AG10803 (cell line): ENCODE results near the gene ARHGAP19.

Experiments used
- DNase-seq: peaks from one replicate; pipeline ENCODE4 v3.0.0; 2010; ENCODE audit warnings: low read depth
- H3K4me3 ChIP-seq: 2 replicates; pipeline ENCODE4 v1.5.1; 2011; ENCODE audit warnings: mild to moderate bottlenecking, low read length, control low read depth
- TF ChIP-seq, protein P1 (sequence below): conservative IDR thresholded peaks from 2 replicates; pipeline ENCODE4 v1.5.1; 2011; ENCODE audit warnings: mild to moderate bottlenecking, low read length, control low read depth, inconsistent platforms

The ARHGAP19 gene

DNA sequence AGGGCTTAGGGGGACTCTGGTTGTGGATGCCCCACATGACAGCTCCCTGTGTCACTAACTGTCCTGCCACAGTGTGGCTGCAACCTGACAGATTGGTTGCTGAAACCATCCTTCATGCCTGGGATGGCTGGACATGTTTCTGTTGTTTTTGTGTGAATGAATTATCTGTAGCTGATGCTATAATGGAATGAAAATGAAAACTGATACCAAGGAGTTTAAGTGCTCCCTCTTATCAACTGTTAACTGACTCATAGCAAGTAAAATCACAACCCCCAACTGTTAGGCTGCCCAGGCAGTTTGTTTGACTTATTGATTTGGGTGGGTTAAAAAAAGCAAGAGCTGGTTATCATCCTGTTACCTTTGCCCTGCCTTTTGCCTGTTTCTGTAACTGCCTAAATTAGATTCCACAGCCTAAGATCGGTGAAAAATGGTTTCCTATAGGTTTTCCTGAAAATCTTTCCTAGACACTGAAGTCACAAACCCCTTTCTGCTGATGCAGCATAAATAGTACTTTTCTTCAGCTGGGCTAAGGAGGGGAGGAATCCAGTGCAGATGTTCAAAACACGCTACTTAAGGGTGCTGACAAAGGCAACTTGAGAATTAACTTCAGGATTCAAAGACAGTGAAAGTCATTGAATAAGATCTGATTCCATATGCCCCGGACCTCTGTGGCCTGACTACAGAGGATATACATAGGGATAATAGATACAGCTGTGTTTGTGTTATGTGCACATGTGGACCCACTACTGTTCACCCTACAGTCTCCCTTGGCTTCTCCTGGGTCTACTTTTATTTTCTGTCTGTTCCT lies 36.4 kb upstream of the ARHGAP19 start:
- DNase-seq, result no peak
- no peak overlapping the region for H3K4me3 ChIP-seq
- TF ChIP-seq, protein P1, sequence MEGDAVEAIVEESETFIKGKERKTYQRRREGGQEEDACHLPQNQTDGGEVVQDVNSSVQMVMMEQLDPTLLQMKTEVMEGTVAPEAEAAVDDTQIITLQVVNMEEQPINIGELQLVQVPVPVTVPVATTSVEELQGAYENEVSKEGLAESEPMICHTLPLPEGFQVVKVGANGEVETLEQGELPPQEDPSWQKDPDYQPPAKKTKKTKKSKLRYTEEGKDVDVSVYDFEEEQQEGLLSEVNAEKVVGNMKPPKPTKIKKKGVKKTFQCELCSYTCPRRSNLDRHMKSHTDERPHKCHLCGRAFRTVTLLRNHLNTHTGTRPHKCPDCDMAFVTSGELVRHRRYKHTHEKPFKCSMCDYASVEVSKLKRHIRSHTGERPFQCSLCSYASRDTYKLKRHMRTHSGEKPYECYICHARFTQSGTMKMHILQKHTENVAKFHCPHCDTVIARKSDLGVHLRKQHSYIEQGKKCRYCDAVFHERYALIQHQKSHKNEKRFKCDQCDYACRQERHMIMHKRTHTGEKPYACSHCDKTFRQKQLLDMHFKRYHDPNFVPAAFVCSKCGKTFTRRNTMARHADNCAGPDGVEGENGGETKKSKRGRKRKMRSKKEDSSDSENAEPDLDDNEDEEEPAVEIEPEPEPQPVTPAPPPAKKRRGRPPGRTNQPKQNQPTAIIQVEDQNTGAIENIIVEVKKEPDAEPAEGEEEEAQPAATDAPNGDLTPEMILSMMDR, result no peak

DNA sequence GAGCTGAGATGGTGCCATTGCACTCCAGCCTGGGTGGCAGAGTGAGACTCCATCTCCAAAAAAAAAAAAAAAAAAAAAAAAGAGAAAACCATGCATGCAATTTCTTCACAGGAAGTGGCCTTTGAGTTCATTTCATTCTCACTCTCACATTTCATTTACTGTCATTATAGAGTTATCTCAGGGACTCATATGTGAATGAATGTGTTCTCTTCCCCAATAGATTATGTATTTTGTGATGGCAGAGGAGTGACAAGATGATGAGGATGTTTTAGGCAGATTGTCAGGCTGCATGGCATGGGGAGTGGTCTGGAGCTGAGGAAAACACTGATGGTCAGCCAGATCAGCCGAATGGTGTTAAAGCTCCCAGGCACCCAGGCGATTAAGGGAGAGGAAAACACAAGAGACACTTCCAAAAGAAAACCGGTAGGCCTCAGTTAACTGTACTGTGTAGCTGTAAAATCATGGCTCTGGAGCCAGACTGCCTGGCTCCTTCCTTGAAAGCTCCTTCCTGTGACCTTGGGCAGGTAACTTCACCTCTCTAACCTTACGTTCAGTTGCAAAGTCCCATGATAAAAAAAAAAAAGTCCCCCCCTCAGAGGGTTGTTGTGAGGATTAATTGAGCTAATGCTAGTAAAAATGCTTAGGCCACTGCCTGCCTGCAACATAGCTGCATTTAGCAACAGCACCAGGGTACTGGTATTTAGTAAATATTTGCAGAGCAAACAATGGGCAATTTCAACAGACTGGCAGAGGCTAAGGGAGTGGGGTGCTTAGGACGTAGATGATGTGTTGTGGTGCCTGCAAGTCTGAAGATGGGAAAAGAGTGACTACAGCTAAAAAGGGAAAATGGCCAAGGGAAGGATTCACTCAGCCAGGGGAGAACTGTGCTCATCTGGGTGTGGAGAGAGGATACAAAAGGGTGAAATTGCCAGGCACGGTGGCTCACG lies 35.2 kb upstream of the ARHGAP19 start:
- DNase-seq, result no peak
- H3K4me3 ChIP-seq, result no peak overlapping the region
- TF ChIP-seq, protein P1, result no peak

DNA sequence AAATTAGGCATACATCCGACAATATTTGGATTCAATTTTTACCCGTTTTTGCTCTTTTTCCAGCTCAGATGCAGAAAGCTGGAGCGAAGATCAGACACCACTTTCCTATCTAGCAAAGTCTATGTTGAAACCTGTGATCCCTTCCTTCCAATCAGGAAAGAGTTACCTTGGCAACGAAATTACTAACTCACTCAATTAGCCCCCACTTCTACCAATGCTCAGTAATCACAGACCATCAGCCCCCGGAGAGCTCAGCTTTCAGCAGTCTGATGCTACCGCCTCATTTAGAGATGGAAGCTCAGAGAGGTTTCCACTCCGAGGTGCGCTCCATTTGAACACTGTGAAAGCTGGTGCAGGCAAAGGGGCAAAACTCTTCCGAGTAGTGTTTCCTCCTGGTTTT lies 33.3 kb upstream of the ARHGAP19 start:
- H3K4me3 ChIP-seq, result no peak overlapping the region
- DNase-seq, result no peak
- TF ChIP-seq, protein P1, result no peak

DNA sequence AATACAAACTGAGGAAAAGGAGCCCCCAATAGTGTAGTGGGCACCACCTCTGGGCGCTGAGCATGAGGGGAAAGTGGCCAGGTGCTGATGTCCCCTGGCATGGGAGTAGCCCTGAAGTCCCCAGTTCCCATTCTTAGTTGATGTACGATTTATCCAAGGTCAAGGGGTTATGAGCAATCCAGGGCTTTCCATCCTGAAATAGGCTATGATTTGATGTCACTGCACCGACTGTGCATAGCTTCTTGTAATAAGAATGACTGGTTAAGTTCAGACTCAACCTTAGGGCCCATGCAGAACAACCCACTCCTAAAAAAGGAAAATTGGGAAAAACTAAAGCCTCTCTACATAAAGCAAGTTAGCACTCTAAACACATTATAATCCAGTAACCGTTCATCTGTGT lies 31.1 kb upstream of the ARHGAP19 start:
- no peak for DNase-seq
- H3K4me3 ChIP-seq, result no peak overlapping the region
- TF ChIP-seq, protein P1, result no peak

DNA sequence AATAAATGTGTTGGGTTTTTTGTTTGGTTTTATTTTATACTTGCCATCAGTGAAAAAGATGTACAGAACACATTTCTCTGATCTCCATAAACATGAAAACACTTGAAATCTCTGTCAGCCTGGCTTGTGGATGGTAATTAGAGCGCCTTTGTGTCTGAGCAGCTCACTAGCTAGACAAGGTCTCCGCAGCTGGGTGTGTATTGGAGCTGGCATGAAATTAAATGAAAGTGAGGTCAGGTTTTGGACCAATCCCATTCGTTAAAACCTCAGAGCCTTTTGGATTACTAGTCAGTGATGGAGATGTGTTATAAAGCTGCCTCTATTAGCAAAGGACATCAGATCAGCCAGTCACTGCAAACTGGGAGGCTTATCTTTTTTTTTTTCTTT lies 29.4 kb upstream of the ARHGAP19 start:
- no peak for DNase-seq
- TF ChIP-seq, protein P1, result no peak
- no peak overlapping the region for H3K4me3 ChIP-seq

DNA sequence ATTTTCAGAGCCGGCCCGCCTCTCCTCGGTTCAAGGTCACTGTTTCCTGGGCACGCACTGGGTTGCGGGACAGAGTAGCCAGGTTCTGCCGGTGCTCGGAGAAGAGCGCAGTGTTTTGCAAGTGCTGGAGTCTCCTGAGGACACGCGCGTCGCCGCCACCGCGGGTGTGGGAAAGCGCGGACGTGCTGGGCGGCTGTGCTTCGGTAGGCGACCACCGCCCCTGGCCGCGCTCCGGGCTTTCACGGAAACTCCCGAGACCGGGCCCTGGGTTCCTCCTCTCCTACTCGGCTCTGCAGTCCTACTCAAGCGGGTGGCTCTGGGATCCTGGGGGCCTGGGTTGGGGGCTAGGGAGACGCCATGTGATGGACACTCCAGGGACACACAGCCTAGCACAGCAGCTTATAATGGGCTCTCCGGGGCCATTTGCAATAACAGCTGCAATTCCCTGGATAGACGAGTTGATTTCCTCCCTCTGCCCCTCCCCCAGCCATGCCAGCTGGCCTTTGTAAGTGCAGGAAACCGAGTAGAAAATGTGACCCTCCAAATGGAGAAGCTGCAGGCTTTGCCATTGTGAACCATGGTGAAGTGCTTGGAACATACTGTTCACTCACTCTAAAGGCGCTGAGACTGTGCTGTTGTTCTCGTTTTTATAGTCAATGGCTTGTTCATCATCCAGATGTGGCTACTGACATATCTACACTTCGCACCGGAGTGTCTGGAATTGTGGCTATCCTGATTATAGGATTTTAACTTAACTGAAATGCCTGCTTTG lies 28.8 kb upstream of the ARHGAP19 start:
- TF ChIP-seq, protein P1, result no peak
- peak overlapping the region; percentile 17; the same call in 1 of the 2 replicates for H3K4me3 ChIP-seq
- DNase-seq, result no peak
